GM19452 (cell line): Measurements from ENCODE around the gene TERT.

Experiments
- ATAC-seq: cut with Tn5 transposase; IDR thresholded peaks from one replicate; pipeline ENCODE4 v1.9.1; 2021; ENCODE audit not compliant: unreplicated experiment

Gene TERT

GRCh38 chr5:1222621-1223277 lies 72.1 kb downstream of the TERT start:
- no peak for ATAC-seq

DNA sequence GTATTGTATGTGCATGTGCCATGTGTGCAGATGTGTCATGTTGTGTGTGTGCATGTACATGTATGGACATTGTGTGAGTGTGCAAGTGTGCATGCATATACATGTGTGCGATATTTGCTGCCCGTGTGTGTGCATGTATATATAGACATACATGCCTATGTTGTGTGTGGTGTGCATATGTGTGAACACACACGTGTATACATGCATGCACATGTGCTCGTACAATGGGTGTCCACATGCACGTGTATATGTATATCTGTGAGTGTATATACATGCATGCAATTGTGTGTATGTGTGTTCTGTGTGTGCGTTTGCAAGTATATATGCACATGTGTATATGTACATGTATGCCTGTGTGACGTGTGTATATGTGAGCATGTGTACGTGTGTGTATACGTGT lies 72.7 kb downstream of the TERT start:
- no peak for ATAC-seq

GRCh38 chr5:1221721-1222120 lies 73.1 kb downstream of the TERT start:
- ATAC-seq: no peak

GRCh38 chr5:1220831-1221230 lies 74.0 kb downstream of the TERT start:
- no peak for ATAC-seq

DNA sequence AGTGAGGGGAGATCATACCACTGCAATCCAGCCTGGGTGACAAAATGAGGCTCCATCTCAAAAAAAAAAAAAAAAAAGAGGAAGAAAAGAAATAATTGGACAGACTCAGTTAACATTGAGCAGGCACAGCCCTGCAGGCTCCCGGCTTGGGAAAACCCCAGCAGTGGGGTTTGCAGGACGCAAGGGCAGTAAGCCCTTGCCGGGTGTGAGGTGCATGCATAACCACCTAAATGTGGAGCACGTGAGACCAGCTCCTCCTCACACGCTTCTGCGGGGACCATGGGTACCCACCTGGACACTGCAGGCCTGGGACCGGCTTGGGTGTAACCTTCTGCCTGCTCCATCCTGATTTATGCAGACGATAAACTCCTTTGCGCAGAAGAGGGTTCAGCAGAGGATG lies 74.5 kb downstream of the TERT start:
- ATAC-seq: no peak

DNA sequence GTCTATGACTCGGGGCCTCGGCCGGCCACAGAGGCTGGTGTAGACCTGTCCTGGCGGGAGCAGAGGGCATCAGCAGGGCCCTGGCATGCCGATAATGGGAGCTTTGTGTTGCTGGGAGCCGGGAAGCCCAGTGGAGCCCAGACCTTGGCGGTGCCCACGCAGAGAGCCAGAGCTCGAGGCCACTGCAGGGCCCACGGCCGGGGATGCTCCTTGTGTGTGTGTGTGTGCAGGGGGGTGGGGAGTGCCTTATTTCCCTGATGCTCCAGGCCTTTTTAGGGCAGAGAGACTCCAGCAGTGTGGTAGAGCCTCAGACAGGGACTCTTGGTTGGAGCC lies 75.1 kb downstream of the TERT start:
- no peak for ATAC-seq

DNA sequence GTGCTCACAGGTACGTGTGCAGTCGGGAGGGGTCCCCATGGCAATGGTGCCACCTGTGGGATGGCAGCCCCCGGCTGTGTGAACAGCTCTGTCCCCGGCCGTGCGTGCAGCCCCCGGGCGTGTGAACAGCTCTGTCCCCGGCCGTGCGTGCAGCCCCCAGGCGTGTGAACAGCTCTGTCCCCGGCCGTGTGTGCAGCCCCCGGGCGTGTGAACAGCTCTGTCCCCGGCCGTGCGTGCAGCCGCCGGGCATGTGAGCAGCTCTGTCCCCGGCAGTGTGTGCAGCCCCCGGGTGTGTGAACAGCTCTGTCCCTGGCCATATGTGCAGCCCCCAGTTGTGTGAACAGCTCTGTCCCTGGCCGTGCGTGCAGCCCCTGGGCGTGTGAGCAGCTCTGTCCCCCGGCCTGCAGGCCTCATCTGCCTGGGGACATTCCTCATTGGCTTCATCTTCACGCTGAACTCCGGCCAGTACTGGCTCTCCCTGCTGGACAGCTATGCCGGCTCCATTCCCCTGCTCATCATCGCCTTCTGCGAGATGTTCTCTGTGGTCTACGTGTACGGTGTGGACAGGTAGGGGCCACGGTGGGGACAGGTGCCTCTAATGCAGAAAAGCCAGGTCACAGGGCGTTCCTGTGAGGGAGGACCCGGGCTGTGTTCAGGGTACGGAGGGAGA lies 75.6 kb downstream of the TERT start:
- no peak for ATAC-seq

DNA sequence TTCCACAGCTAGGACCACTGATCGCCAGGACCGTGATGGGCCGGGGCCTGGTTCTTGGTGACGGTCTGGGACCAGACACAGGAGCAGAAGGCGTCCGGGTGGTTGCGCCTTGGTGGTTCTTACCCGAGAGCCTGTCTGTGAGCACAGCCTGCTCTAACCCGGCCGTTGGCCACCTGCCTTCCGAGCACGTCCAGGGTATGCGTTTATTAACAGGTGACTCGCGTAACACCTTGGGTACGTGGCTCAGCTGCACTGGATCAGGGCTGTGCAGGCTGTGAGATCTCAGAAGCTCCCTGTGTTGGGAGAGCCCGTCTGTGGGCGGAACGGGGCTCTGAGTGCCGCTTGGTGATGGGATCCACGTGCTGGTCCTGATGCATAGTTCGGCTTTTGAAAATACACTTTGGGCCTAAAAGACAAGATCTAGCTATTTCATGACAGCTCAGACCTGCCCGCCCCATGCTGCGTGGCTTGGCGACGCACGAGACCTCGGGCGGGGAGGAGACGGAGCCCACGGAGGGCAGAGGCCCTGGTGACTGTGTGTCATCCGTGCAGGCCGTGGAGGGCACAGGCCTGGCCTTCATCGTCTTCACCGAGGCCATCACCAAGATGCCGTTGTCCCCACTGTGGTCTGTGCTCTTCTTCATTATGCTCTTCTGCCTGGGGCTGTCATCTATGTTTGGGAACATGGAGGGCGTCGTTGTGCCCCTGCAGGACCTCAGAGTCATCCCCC lies 76.4 kb downstream of the TERT start:
- no peak for ATAC-seq

DNA sequence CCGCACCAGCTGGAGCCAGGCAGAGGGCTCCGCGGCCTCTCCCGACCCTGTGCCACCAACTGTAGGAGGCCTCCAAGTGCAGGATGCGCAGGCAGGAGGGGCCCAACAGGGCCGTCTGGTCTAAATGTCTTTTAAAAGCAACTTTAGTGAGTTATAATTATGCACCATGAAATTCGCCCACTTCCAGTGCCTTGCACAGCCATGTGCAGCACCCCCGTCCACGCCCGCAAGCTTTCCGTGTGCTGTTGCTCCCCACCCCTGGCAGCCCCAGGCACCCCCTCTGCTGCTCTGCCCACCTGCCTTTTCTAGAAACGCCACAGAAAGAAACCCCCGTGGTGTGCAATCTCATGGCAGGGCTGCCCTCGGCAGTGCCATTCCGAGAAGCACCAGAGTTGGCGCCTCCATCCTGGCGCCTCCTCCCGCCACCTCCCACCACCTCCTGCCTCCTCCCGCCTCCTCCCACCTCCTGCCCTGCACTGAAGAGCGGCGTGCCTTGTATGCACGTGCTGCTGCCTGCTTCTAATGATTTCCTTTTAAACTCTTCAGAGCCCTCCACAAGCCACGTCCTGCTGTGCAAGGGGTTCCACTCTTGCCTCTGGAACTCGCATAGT lies 77.2 kb downstream of the TERT start:
- ATAC-seq: no peak

DNA sequence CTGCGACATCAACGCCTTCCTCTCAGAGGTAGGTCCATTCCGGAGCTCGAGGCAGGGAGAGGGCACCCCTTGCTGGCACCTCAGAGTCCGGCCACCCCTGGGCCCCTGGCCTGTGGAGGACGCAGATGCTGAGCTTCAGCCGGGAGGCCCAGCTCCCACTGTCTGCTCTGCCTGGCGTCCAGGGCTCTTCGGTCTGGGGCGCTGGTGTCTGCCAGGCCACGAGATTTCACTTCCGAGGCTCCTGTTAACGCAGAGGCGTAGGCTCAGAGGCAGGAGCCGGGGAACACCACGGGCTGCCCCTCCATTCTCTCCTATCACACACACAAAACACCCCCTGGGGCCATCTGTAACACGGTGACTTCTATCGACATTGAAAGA lies 78.0 kb downstream of the TERT start:
- ATAC-seq: no peak

GRCh38 chr5:1216211-1216917 lies 78.5 kb downstream of the TERT start:
- ATAC-seq: no peak

DNA sequence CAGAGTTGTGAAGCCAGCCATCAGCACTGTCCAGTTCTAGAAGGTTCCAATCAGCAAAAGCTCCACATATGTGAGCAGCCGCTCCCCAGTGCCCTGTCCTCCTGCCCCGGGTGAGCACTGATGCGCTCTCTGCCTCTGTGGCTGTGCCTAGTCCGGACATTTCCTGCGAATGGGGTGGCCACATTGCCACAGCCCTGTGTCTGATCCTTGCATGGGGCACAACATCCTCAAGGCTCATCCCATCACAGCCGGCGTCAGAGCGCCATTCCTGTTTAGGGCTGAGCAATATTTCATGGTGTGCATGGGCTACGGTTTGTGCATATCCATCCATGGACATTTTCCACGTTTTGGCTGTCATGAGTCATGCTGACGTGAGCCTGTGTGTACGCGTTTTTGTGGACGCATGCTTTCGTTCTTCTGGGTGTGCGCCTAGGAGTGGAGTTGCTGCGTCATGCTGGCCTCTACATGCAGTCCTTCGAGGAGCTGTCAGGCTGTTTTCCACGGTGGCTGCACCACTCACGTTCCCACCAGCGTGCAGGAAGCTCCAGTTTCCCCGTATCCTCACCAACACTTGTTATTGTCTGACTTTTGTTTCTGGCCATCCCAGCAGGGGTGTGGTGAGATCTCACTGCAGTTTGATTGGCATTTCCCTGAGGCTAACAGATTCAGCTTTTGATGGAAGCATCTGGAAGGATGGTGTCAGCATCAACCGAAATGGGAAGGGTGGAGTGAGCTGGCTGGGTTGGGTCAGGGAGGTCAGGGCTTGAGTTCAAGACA lies 79.4 kb downstream of the TERT start:
- ATAC-seq: no peak

DNA sequence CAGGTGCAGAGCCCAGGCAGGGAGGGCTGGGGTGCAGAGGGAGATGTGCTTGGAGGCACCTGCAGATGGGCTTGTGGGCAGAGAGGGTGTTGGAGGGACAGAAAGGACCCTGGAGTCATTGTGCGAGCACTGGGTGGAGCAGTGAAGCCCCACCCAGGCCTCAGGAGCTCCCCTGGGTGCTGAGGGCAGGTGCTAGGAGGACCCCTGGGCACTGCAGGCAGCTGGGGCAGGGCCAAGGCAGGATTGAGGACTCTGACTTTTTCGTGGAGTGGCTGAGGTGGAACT lies 80.0 kb downstream of the TERT start:
- ATAC-seq: no peak

DNA sequence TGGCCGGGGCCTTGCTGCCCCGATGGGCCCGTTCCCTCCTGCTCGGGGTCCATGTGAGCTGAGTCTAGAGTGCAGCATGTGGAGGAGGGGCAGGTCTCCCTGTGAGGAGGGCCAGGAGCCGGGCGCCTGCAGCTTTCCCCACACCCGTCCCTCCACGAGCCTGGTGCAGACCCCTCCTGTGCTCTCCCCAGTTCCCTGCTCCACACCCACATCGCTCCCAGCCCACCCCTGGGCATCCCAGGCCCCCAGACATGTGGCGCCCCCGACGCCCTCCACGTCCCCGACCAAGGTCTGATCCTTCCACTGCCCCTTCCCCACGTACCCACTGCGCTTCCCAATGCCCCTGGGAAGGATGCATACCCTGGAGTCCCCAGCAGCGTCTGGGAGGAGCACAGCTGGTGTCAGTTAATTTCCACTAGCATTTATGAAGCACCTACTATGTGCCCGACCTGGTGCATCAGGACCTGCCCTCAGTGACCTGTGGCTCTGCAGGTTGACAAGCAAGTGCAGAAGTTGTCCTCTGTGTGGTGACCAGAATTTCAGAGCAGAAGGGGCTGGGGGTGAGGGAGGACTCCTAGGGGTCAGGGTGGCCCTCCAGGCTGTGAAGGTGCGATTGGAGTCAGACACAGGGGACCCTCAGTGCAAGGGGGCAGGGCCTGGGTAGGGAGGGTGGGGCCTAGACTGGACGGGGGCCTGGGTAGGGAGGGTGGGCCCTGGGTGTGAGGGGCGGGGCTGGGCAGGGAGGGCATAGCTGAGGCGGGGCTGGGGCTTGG lies 80.5 kb downstream of the TERT start:
- no peak for ATAC-seq

DNA sequence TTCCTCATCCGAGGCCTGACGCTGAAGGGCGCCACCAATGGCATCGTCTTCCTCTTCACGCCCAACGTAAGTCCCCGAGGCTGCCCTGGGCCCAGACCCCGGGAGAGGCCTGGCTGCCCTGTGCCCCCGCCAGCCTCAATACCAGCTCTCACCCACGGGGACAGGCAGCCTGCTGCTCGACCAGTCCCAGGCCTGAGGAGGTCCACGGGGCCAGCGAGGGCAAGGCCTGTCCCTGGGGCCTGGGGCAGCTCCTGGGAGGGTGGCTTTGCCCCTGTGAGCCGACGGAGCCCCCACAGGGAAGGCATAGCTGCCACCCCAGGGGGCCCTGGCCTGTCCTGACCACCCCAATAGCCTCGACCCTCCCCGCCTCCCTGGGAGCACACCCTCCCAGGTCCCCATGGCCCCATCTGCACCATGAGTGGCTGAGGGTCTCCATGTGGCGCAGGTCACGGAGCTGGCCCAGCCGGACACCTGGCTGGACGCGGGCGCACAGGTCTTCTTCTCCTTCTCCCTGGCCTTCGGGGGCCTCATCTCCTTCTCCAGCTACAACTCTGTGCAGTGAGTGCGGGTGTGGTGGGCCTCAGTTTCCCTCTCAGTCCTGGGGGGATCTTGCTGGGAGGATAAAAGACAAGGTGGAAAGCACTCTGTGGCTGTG lies 81.2 kb downstream of the TERT start:
- ATAC-seq: no peak

- ATAC-seq: no peak
Measured at GRCh38 chr5:1212881-1213280, 82.0 kb downstream of the TERT start.

- ATAC-seq: no peak
Measured at GRCh38 chr5:1212271-1212670, 82.6 kb downstream of the TERT start.

- no peak for ATAC-seq
Measured at GRCh38 chr5:1211701-1212100, 83.2 kb downstream of the TERT start.

DNA sequence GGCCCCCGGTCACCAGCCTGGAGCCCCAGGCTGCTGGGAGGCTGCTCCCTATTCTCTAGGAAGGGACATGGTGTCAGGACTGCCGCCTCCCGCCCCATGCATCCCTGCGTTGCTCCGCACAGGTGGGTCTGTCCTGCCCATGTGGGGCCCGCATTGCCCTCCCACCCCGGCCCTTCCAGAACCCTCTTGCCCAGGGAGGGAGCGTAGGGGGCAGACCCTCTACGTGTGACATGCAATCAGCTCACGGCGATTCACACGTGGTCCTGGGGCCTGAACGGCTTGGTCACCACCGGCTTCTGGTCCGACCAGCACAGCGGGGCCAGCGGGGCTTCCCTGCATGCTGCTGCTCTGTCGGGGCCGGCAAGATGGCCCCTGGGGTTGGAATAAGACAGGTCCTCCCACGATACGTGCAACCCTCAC lies 84.0 kb downstream of the TERT start:
- ATAC-seq: no peak
